T follicular helper cell (primary cell): Measurements from ENCODE around the gene TRPM8.

ENCODE experiments used
- DNase-seq: peaks from one replicate; pipeline ENCODE4 v3.0.0-alpha.2; 2020; ENCODE audit warnings: low read depth

The TRPM8 gene

GRCh38 chr2:234046521-234046920, 129.3 kb downstream of the TRPM8 start:
- DNase-seq = no peak

GRCh38 chr2:234047361-234047760, 130.2 kb downstream of the TRPM8 start:
- DNase-seq = no peak

- DNase-seq = no peak
Measured at GRCh38 chr2:234048049-234048448, 130.9 kb downstream of the TRPM8 start.

GRCh38 chr2:234050455-234051135, 133.4 kb downstream of the TRPM8 start, which contains the start of gene SPP2:
SPP2 (plus strand) TSS chr2:234050702; CDS start chr2:234050787, 85 bp downstream.
- DNase-seq = no peak

GRCh38 chr2:234051374-234052070, 134.3 kb downstream of the TRPM8 start:
- no peak for DNase-seq

GRCh38 chr2:234058881-234059280, 141.7 kb downstream of the TRPM8 start:
- DNase-seq = no peak

GRCh38 chr2:234060236-234060635, 143.1 kb downstream of the TRPM8 start:
- DNase-seq = no peak

GRCh38 chr2:234061624-234062257, 144.6 kb downstream of the TRPM8 start:
- DNase-seq = no peak

GRCh38 chr2:234066587-234066986, 149.4 kb downstream of the TRPM8 start:
- no peak for DNase-seq
